ENCODE measurements around the gene ALG8. TPM values are rescaled to one million over a fixed set of nuclear protein-coding genes. Genes with fewer than 3 reads are reported as not detected.
A peak's percentile ranks its signal among the peaks of the same experiment; 100 is the strongest.

The ALG8 gene
- total RNA-seq, 1 donor from 2014 or later = 27.0 TPM

DNA sequence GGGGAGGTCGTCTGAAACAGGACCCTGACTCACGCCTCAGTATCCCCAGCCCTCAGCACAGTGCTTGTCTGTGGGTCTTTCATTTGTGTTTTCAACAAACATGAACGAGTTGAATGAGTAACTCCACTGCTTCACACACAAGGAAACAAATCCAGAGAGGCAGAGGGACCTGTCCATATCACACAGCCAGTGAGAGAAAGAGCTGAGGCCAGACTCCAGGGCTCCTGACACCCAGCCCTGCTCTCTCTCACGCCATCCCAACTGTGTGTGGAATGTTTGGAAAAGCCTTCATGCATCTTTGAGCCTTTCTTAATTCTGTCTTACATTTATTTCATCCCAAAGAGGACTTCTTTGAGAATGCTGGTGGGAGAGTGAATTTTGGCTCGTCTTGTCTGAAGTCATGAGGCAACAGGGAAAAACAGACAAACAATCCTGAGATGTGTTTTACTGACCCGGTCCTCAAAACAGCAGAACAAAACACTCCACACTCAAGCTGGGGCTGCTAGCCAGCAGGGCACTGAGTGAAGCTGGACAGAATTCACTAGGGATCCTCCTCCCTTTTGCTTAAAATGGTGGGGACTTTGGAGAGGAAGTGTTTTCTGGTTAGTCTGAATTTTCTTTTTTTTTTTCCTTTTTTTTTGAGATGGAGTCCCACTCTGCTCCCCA is 19.7 kb upstream of the ALG8 start:
- no peak for ATAC-seq

DNA sequence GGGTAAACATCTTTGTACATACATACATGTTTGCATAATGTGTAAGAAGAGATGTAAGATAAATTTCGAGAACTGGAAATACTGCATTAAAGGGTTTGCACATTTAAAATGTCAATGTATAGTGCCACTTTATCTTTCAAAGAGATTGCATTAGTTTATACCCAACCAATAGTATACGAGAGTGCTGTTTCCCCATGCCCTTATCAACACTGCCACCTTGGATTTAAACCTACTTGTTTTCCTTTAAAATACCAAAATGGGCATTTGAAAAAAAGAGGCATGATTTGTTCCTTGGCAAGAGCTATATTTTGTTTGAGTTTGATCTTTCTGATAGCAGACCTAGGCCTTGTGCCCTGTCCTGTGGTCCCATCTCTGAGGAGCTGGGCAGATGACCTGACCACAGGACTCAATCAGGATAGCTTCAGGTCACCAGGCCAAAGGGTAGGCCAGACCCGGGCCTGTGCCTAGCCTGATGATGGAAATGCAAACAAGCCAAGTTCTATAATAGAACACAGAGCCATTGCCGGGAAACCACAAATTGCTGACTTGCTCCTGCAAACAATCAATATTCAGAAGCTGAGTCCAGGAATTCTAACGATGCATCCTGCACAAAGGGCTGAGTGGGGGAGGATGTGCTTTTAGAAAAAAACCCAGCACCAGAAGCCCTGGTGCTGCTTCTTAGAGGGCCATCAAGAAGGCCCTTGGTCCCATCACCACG is 16.9 kb upstream of the ALG8 start:
- no peak for ATAC-seq

DNA sequence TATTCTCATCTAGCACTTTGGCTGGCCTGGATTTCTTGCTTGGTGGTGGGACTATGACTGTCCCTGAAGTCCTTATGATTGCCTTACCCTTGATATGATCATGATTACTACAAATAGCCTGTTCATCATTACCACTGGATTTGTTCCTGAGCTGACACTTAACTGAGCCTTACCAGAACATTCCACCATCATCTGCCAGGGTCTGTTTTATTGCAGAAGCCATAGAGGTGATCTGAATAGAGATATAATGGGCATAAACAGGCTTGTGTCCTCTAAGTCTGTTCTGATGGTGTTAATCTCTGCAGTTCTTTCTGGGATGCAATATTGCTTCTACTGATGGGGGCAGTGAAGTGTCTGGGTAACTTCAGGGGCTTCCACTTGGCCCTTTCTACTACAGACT is 12.4 kb upstream of the ALG8 start:
- no peak for ATAC-seq

DNA sequence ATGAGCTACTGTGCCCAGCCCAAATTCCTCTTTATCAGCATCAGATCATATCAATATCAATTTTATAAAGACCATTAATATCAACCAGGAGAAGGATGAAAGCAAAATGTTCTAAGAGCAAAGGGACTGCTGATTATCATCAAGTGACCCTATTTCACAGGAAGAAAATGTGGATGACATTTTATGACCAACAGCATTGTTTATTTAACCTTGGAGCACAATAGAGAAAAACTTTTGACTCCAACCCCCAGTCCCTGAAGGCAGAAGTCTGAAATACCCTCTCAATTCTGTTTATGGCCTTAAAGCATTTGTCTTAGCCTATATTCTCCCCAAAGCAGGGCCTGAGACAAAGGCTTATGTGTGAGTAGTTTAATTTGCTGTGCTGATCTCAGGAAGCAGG is 11.3 kb upstream of the ALG8 start:
- ATAC-seq = no peak

GRCh38 chr11:78150346-78150745 is 10.9 kb upstream of the ALG8 start:
- ATAC-seq = no peak

- ATAC-seq = peak; percentile 78
Observed at GRCh38 chr11:78149646-78150045, 10.2 kb upstream of the ALG8 start.

GRCh38 chr11:78147807-78148206 is 8.4 kb upstream of the ALG8 start:
- peak; percentile 57 for ATAC-seq

- ATAC-seq = no peak
Observed at GRCh38 chr11:78145511-78146025, 6.1 kb upstream of the ALG8 start.

- no peak for ATAC-seq
Observed at GRCh38 chr11:78140392-78141077, 1.1 kb upstream of the ALG8 start.

DNA sequence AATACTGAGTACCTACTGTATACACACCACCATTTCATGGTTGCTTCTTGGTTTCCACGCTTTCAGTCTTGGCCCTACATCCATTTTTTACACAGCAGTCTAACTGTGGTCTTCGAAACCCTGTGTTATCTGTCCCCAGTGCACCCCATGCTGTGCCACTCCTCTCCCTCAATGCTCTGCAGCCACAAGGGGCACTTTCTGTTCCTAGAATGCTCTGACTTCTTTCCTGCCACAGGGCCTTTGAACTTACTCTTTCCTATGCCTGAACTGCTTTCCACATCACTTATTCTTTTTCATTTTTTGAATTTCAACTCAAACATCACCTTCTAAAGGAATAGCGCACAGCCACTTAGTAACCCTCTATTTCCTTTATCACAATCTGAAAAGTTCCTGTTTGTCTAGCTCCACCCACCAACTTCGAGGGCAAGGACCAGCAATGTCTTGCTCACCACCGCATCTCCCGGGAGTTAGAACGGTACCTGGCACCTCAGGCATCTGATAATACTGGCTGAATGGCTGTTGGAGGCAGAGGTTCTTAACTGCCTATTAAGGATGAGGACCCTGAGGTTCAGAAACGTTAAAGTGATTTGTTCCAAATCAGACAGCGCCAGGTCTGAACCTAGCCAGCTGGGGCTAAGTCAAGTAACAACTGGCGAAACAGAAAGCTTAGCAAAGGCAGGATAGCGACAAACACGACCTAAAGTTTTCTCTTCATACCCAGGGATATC is 568 bp downstream of the ALG8 start:
- peak; percentile 41 for ATAC-seq

GRCh38 chr11:78138291-78138690 is 1.1 kb downstream of the ALG8 start:
- no peak for ATAC-seq

DNA sequence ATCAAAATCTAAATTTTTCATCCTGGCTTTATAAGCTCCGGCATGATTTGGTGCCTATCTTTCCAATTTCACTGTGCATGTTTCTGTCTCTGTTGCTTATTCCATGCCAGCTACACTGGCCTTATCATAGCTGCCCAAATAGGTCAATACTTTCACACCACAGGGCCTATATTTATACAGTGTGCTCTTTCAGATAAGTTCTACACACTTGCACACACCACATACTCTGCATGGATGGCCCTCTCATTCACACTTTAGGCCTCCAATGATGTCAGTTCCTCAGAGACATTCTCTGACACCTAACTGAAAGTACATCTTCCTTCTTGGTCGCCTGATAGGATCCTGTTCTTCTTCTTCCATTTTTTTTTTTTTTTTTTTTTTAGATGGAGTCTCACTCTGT is 7.0 kb downstream of the ALG8 start:
- ATAC-seq = no peak

DNA sequence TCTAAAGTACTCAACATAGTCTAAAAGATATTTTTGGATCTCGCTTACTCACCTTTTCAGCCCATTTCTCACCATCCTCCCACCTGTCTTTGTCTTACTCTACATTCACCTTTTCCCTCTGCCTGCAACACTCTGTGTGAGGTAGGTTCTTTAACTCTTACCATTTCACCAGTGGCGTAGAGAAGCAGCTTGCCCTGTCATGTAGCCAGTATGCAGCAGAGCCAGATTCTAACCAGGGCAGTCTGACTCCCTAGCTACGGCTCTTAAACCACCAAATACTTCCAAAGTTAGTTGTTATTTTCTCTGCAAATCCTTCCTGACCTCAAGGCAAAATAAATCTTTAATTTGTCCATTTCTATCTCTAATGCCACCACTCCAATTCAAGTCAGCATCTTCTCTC is 7.5 kb downstream of the ALG8 start:
- ATAC-seq = no peak

DNA sequence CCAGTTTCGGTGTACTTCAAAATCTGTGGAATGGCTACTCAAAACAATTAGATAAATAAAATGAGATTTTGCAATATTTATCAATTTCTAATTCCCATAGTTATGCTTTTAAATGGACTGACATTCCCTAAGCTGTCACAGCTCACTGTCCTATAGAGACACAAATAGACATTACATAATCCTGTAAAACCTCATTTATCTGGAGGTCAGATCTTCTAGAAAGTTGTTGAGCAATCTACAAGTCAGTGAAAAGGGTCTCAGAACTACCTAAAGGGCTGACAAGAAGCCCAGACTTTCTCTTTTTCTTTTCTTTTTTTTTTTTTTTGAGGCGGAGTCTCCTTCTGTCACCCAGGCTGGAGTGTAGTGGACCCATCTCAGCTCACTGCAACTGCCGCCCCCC is 12.0 kb downstream of the ALG8 start:
- ATAC-seq = no peak

DNA sequence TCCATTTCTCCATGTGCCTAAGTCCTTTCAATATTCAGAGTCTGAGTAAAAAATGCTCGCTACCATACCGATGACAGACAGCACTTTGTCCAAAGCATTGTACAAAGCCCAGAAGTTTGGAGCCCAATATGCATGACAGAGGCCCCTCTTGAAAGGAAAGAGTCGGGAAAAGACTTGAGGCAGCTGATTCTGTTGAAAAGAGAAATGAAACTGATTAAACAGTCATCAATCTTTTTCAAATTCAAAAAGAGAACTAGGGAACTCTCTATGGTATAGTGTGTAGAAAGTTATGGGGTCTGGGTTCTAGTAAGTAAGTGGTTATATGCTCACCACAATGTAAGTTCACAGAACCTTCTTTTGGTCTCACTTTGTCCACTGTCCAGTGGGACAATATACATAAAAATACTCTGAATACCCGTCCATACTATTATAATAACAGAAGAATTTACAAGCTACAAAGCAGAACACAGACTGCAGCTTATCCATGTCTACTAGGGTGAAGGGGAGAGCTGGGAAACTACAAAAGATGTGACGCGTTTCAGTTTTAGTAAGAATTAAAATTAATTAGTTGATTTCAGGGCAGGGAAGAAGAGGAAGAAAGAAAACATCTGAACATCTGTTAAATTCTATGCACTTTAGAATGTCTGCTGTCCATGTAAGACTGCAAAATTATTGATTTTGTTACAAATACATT is 26.7 kb downstream of the ALG8 start:
- ATAC-seq = no peak

GRCh38 chr11:78111298-78111697 is 28.1 kb downstream of the ALG8 start:
- ATAC-seq = no peak

- no peak for ATAC-seq
Observed at GRCh38 chr11:78110830-78111229, 28.6 kb downstream of the ALG8 start.

GRCh38 chr11:78110351-78110750 is 29.1 kb downstream of the ALG8 start:
- no peak for ATAC-seq

DNA sequence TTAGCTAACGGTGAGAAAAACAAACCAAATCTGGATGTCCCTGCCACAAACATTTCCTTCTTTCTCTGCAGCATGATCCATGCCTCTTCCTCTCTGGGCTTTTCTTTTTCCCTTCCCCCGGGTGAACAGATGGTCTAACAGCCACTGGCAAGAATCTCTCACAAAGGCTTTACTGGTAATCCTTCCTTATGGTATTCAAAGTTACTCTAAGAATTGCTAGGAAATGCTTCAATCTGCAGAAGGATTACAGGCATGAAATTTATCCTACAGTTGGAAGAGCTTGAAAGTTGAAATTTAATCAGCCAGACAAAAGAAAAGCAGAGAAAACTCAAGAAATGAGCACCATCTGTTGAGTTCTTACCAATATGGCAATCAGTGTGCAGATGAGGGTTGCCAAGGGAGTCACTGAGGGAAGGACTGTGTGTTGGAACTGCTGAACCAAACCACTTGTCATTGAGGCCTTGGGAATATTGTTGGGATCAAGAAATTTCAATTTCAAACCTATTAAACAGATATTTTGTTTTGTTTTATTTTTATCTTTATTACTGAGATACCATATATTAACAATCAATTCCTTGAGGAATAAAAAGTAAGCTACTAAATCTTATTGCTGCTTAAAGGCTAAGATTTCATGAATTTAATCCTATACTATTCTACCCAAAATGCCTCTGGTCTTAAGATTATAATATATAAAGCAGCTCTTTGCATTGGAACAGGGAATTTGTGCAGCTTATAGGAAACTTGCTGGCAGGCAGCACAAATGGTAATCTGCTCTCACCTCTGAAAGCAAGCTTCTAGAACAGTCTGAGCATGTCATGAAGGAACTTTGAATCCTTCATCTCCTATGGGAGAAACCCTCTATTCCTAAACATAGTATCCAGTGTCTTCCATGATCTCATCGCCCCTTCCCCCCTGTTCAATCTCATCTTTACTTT is 30.1 kb downstream of the ALG8 start:
- ATAC-seq = no peak

DNA sequence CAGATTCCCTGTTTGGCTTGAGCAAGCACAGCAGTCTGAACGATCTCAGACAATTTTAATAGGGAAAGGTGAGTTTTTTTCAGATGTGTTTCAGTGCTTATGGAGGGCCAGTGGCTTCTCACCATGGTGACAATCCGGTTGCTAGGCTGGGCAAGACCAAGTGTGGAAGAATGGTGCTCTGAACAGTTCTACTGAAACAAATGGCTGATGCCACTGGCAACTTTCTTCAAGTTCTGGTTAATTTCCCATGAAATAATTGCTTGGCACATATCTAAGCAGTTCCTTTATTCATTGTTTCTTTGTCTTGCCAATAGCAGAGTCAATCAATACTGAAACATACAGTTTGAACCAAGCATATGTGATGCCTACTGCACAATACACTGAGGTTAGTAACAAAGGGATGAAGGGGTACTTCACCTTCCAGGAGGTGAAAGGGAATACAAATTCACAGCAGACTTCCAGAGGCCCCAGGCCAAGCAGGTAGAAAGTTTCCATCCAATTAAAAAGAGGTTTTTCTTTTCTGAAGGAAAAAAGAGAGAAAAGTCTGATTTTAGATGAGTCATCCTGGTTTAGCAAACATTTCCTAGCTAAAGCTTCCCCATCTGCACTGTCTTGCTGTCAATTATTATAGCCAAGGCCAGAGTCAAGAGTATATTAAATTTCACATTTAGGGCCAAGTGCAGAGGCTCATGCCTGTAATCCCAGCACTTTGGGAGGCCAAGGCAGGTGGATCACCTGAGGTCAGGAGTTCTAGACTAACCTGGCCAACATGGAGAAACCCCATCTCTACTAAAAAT is 38.6 kb downstream of the ALG8 start:
- no peak for ATAC-seq

Measured in esophagus mucosa (tissue), 1 donor.